Measurements from ENCODE around the gene PUS10. TPM values are rescaled to one million over a fixed set of nuclear protein-coding genes. Genes with fewer than 3 reads are reported as not detected.

Gene PUS10
- polyA plus RNA-seq, 1 donor (not counting 4 experiments of a cell fraction or from before 2014, with no cell fraction given) = 4.8 TPM

DNA sequence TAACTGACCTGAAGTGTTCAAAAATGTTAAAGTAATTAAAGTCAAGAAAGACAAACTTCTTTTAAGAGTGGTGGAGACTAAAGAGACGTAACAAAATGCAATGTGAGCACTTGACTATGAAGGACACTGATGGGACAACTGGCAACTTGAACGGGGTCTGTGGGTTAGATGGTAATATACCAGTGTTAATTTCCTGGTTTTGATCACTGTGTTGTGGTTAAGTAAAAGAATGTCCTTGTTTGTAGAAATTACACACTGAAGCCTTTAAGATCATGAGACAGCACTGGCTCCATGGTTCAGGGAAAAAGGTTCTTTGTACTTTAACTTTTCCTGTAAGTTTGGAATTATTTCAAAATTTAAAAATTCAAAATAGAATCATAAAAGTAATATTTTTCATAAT is 78.4 kb downstream of the PUS10 start:
- Histone ChIP-seq H3K36me3 (ENCODE audit: control insufficient read depth in 2 of 2, extremely low read depth in 1 of 2, insufficient read depth in 2 of 2, low read length in 2 of 2) (peaks cover 0 to 3% of the 10 kb centered on the region in 2 experiments), H3K4me1 (ENCODE audit: control insufficient read depth, extremely low read depth, insufficient read depth, low read length) (no peaks in the 10 kb centered on the region), H3K4me2 (ENCODE audit: control insufficient read depth, extremely low read depth, insufficient read depth, low read depth, low read length) (no peak overlapping the region), H3K9me1 (ENCODE audit: control insufficient read depth, extremely low read depth, insufficient read depth, low read length) (no peaks in the 10 kb centered on the region), H3K4me3 (ENCODE audit: control insufficient read depth in 2 of 3, extremely low read depth in 1 of 3, insufficient read depth in 2 of 3, low read depth in 1 of 3, low read length in 3 of 3) (no peak overlapping the region), H4K20me1 (ENCODE audit: control insufficient read depth, extremely low read depth, insufficient read depth, low read length) (no peaks in the 10 kb centered on the region), H3K9ac (ENCODE audit: control insufficient read depth, extremely low read depth, insufficient read depth, low read length) (no peak overlapping the region), H3K27me3 (ENCODE audit: control insufficient read depth, extremely low read depth, insufficient read depth, low read length) (no peaks in the 10 kb centered on the region), H3K79me2 (ENCODE audit: control insufficient read depth, insufficient read depth, low read length) (no peaks in the 10 kb centered on the region), H2AFZ (ENCODE audit: control insufficient read depth, low read length) (no peak overlapping the region), H3K27ac (ENCODE audit: control insufficient read depth, insufficient read depth, low read length) (no peak overlapping the region), H3K9me3 (ENCODE audit: control insufficient read depth, low read depth, low read length) (no peaks in the 10 kb centered on the region)
- DNase-seq (ENCODE audit: low read depth, low spot score) (no peak), FAIRE-seq (no peak)
- no peak for TF ChIP-seq EZH2 (IDR thresholded peaks at IDR 0.05; ENCODE audit: low read length)
- TF ChIP-seq, protein P1, sequence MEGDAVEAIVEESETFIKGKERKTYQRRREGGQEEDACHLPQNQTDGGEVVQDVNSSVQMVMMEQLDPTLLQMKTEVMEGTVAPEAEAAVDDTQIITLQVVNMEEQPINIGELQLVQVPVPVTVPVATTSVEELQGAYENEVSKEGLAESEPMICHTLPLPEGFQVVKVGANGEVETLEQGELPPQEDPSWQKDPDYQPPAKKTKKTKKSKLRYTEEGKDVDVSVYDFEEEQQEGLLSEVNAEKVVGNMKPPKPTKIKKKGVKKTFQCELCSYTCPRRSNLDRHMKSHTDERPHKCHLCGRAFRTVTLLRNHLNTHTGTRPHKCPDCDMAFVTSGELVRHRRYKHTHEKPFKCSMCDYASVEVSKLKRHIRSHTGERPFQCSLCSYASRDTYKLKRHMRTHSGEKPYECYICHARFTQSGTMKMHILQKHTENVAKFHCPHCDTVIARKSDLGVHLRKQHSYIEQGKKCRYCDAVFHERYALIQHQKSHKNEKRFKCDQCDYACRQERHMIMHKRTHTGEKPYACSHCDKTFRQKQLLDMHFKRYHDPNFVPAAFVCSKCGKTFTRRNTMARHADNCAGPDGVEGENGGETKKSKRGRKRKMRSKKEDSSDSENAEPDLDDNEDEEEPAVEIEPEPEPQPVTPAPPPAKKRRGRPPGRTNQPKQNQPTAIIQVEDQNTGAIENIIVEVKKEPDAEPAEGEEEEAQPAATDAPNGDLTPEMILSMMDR (optimal IDR thresholded peaks at IDR 0.05 in 1 of 3, IDR thresholded peaks at IDR 0.05 in 1 of 3, conservative IDR thresholded peaks at IDR 0.05 in 1 of 3; ENCODE audit: extremely low read depth in 1 of 3, insufficient read depth in 2 of 3, low read length in 3 of 3) = no peak
- dilution Hi-C loops (cut with MboI; ENCODE audit: extremely low pct_ligation_motif_present, low sequenced_read_pairs) = no loop called here

DNA sequence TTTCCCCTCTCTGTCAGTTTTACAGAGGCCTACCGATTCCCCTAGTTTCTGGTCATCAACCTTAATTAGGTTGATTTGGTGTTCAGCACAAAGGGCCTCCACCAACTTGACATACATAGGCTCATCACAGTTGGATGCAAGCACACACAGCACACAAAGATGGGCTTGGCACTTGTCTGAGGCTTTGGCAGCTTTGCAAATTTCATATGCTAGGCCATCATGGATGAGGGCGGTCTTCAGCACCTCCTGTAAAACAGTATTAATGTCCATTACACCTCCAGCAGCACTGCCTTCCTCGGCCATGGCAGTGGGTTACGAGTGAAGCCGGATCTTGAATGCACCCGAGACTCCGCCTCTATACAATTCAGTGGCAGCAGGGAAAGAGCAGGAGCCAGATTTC is 79.8 kb downstream of the PUS10 start:
- no peaks in the 10 kb centered on the region for H3K9me3 ChIP-seq (ENCODE audit: control insufficient read depth, low read depth, low read length)
- H3K9me1 ChIP-seq (ENCODE audit: control insufficient read depth, extremely low read depth, insufficient read depth, low read length) = no peaks in the 10 kb centered on the region
- H4K20me1 ChIP-seq (ENCODE audit: control insufficient read depth, extremely low read depth, insufficient read depth, low read length) = no peaks in the 10 kb centered on the region
- no peak overlapping the region for H3K4me3 ChIP-seq (ENCODE audit: control insufficient read depth in 2 of 3, extremely low read depth in 1 of 3, insufficient read depth in 2 of 3, low read depth in 1 of 3, low read length in 3 of 3)
- H3K4me1 ChIP-seq (ENCODE audit: control insufficient read depth, extremely low read depth, insufficient read depth, low read length) = no peaks in the 10 kb centered on the region
- H3K27ac ChIP-seq (ENCODE audit: control insufficient read depth, insufficient read depth, low read length) = no peak overlapping the region
- no peak for TF ChIP-seq EZH2 (IDR thresholded peaks at IDR 0.05; ENCODE audit: low read length)
- TF ChIP-seq, protein P1 (optimal IDR thresholded peaks at IDR 0.05 in 1 of 3, IDR thresholded peaks at IDR 0.05 in 1 of 3, conservative IDR thresholded peaks at IDR 0.05 in 1 of 3; ENCODE audit: extremely low read depth in 1 of 3, insufficient read depth in 2 of 3, low read length in 3 of 3) = no peak
- H3K36me3 ChIP-seq (ENCODE audit: control insufficient read depth in 2 of 2, extremely low read depth in 1 of 2, insufficient read depth in 2 of 2, low read length in 2 of 2) = peaks cover 0 to 3% of the 10 kb centered on the region in 2 experiments
- H3K79me2 ChIP-seq (ENCODE audit: control insufficient read depth, insufficient read depth, low read length) = no peaks in the 10 kb centered on the region
- H3K9ac ChIP-seq (ENCODE audit: control insufficient read depth, extremely low read depth, insufficient read depth, low read length) = no peak overlapping the region
- no peak for DNase-seq (ENCODE audit: low read depth, low spot score)
- no peaks in the 10 kb centered on the region for H3K27me3 ChIP-seq (ENCODE audit: control insufficient read depth, extremely low read depth, insufficient read depth, low read length)
- no peak overlapping the region for H3K4me2 ChIP-seq (ENCODE audit: control insufficient read depth, extremely low read depth, insufficient read depth, low read depth, low read length)
- no peak for FAIRE-seq
- dilution Hi-C loops (cut with MboI; ENCODE audit: extremely low pct_ligation_motif_present, low sequenced_read_pairs) = no loop called here
- no peak overlapping the region for H2AFZ ChIP-seq (ENCODE audit: control insufficient read depth, low read length)

All from keratinocyte (primary cell).